ENCODE data around the gene LENG1. TPM values are rescaled to one million over a fixed set of nuclear protein-coding genes. Genes with fewer than 3 reads are reported as not detected.

The LENG1 gene
- total RNA-seq, 1 donor from 2014 or later: 7.1 TPM

- no peaks in the 10 kb centered on the region for H3K27me3 Mint-ChIP-seq (ENCODE audit: unreplicated experiment)
- peaks cover 20% of the 10 kb centered on the region for H3K36me3 Mint-ChIP-seq (ENCODE audit: unreplicated experiment)
- TF ChIP-seq CTCF (IDR thresholded peaks at IDR 0.05): no peak
- no peak for DNase-seq (ENCODE audit: extremely low spot score, unreplicated experiment)
- no peak overlapping the region for H3K4me3 Mint-ChIP-seq (ENCODE audit: unreplicated experiment)
- no peak overlapping the region for H3K27ac Mint-ChIP-seq (ENCODE audit: unreplicated experiment)
- peaks cover 9% of the 10 kb centered on the region for H3K4me1 Mint-ChIP-seq (ENCODE audit: unreplicated experiment)
- no peaks in the 10 kb centered on the region for H3K9me3 Mint-ChIP-seq (ENCODE audit: unreplicated experiment)
These were observed 53.7 kb downstream of the LENG1 start for GRCh38 chr19:54105796-54106195.

Other genes with a start within 250 kb of the LENG1 start
- gene CACNG8, start 196.8 kb downstream of the LENG1 start, total RNA-seq: not detected in 2 replicates
- gene CACNG6, start 168.1 kb downstream of the LENG1 start, total RNA-seq: not detected in 2 replicates
- gene VSTM1, start 95.8 kb downstream of the LENG1 start, total RNA-seq: not detected in 2 replicates
- not detected in 2 replicates for gene TARM1, start 78.4 kb downstream of the LENG1 start, total RNA-seq
- 0.32 and 0.47 TPM in 2 replicates for gene OSCAR, start 58.9 kb downstream of the LENG1 start, total RNA-seq
- 114 and 132 TPM in 2 replicates for gene NDUFA3, start 56.9 kb downstream of the LENG1 start, total RNA-seq
- 28.1 and 29.4 TPM in 2 replicates for gene TFPT, start 44.1 kb downstream of the LENG1 start, total RNA-seq
- gene PRPF31, start 44.0 kb downstream of the LENG1 start, total RNA-seq: 68.4 and 68.9 TPM in 2 replicates
- gene CNOT3, start 22.0 kb downstream of the LENG1 start, total RNA-seq: 47.1 and 50.5 TPM in 2 replicates
- gene TMC4, start 13.4 kb upstream of the LENG1 start, total RNA-seq: 2.0 and 2.7 TPM in 2 replicates
- 81.8 and 85.2 TPM in 2 replicates for gene MBOAT7, start 29.9 kb upstream of the LENG1 start, total RNA-seq
- 51.1 and 53.7 TPM in 2 replicates for gene TSEN34, start 31.6 kb upstream of the LENG1 start, total RNA-seq
- gene RPS9, start 41.1 kb upstream of the LENG1 start, total RNA-seq: 1,011 TPM in 2 replicates
- gene LILRB3, start 63.3 kb upstream of the LENG1 start, total RNA-seq: not detected in 2 replicates
- gene LILRA6, start 83.1 kb upstream of the LENG1 start, total RNA-seq: not detected in 2 replicates
- gene LILRB5, start 97.6 kb upstream of the LENG1 start, total RNA-seq: not detected in 2 replicates
- gene LILRB2, start 121.4 kb upstream of the LENG1 start, total RNA-seq: not detected in 2 replicates
- not detected in 2 replicates for gene LILRA5, start 153.4 kb upstream of the LENG1 start, total RNA-seq
- gene LILRA4, start 179.4 kb upstream of the LENG1 start, total RNA-seq: not detected in 2 replicates
- gene LAIR1, start 205.2 kb upstream of the LENG1 start, total RNA-seq: not detected in 2 replicates